ENCODE results near the gene MED13L. TPM values are rescaled to one million over a fixed set of nuclear protein-coding genes. Genes with fewer than 3 reads are reported as not detected.

MED13L gene
- total and polyA plus RNA-seq, 2 donors (not counting 3 experiments of a cell fraction or from before 2014, with no cell fraction given) = 27.4 to 93.6 TPM

DNA sequence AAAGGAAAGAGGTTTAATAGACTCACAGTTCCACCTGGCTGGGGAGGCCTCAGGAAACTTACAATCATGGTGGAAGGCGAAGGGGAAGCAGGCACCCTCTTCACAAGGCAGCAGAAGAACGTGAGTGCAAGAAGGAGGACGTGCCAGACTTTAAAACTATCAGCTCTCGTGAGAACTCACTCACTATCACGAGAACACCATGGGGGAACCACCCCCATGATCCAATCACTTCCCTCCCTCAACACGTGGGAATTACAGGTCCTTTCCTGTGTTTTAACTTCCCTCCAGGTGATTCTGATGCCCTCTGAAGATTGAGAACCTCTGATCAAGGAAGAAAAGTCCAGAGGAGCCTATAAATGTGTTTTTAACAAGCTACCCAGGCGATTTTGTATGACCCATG is 358.7 kb downstream of the MED13L start:
- H3K4me3 ChIP-seq (replicated peaks in 1 of 3; ENCODE audit: insufficient read depth in 1 of 3, low read depth in 1 of 3, low read length in 3 of 3) = no peak overlapping the region
- H3K9me3 ChIP-seq (replicated peaks; ENCODE audit: control insufficient read depth, insufficient read depth, low read length) = no peaks in the 10 kb centered on the region
- H3K4me2 ChIP-seq (ENCODE audit: insufficient read depth, low read length) = no peak overlapping the region
- POLR2A ChIA-PET = no interaction called here
- H3K4me1 ChIP-seq (ENCODE audit: control insufficient read depth, extremely low read depth, insufficient read depth, low read length) = no peaks in the 10 kb centered on the region
- intact Hi-C loops (cut with micrococcal nuclease) (no loop called here), dilution Hi-C loops (cut with MboI; ENCODE audit: extremely low pct_ligation_motif_present, low sequenced_read_pairs) (no loop called here)
- no peaks in the 10 kb centered on the region for H4K20me1 ChIP-seq (replicated peaks; ENCODE audit: control insufficient read depth, extremely low read depth, insufficient read depth, low read length)
- DNase-seq (ENCODE audit: low read depth, low spot score) (no peak), FAIRE-seq (no peak)
- no peaks in the 10 kb centered on the region for H3K79me2 ChIP-seq (ENCODE audit: control insufficient read depth, insufficient read depth, low read length)
- no peaks in the 10 kb centered on the region for H3K36me3 ChIP-seq (ENCODE audit: control insufficient read depth in 2 of 2, extremely low read depth in 1 of 2, insufficient read depth in 2 of 2, low read length in 2 of 2)
- TF ChIP-seq FOS (IDR thresholded peaks at IDR 0.05; ENCODE audit: borderline replicate concordance, insufficient read depth, low read length) (no peak), POLR2AphosphoS5 (IDR thresholded peaks at IDR 0.05; ENCODE audit: insufficient read depth, low read depth, low read length) (no peak), JUN (IDR thresholded peaks at IDR 0.05; ENCODE audit: borderline replicate concordance, insufficient read depth, insufficient read length, low read depth) (no peak), GATA2 (IDR thresholded peaks at IDR 0.05; ENCODE audit: insufficient read depth, insufficient read length, low read depth, low read length) (no peak), EZH2 (IDR thresholded peaks at IDR 0.05; ENCODE audit: borderline replicate concordance, low read depth, low read length, severe bottlenecking) (no peak), MYC (IDR thresholded peaks at IDR 0.05; ENCODE audit: low read depth, low read length) (no peak), POLR2A (IDR thresholded peaks at IDR 0.05; ENCODE audit: low read depth, low read length) (no peak)
- TF ChIP-seq, protein P1, sequence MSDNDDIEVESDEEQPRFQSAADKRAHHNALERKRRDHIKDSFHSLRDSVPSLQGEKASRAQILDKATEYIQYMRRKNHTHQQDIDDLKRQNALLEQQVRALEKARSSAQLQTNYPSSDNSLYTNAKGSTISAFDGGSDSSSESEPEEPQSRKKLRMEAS (IDR thresholded peaks at IDR 0.05; ENCODE audit: insufficient read depth, insufficient read length) = no peak
- TF ChIP-seq, protein P2, sequence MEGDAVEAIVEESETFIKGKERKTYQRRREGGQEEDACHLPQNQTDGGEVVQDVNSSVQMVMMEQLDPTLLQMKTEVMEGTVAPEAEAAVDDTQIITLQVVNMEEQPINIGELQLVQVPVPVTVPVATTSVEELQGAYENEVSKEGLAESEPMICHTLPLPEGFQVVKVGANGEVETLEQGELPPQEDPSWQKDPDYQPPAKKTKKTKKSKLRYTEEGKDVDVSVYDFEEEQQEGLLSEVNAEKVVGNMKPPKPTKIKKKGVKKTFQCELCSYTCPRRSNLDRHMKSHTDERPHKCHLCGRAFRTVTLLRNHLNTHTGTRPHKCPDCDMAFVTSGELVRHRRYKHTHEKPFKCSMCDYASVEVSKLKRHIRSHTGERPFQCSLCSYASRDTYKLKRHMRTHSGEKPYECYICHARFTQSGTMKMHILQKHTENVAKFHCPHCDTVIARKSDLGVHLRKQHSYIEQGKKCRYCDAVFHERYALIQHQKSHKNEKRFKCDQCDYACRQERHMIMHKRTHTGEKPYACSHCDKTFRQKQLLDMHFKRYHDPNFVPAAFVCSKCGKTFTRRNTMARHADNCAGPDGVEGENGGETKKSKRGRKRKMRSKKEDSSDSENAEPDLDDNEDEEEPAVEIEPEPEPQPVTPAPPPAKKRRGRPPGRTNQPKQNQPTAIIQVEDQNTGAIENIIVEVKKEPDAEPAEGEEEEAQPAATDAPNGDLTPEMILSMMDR (IDR thresholded peaks at IDR 0.05; ENCODE audit: extremely low read depth in 1 of 2, insufficient read depth in 1 of 2, low read depth in 1 of 2, low read length in 2 of 2) = no peak
- no peak overlapping the region for H3K27ac ChIP-seq (ENCODE audit: insufficient read depth, low read depth, low read length)
- H2AFZ ChIP-seq (ENCODE audit: low read depth, low read length) = no peak overlapping the region
- CTCF ChIA-PET = interaction anchor here (0.6 to 8.1 kb wide), 12 partner anchors 10 to 1938 kb away, joined by 3 to 183 read pairs (median 8); partner anchors contain the start of gene TBX3
- H3K9ac ChIP-seq (replicated peaks; ENCODE audit: extremely low read depth, insufficient read depth, low read length) = no peak overlapping the region
- no peaks in the 10 kb centered on the region for H3K9me1 ChIP-seq (replicated peaks; ENCODE audit: control insufficient read depth, extremely low read depth, insufficient read depth, low read length)
- BruUV-seq (replicated peaks) = no TSS peak
- peaks cover 0 to 2% of the 10 kb centered on the region in 2 experiments for H3K27me3 ChIP-seq (ENCODE audit: control insufficient read depth in 2 of 2, insufficient read depth in 2 of 2, low read length in 2 of 2)
